ENCODE data around the gene TRIM40.

GRCh38 chr6:30131947-30132497, 3.9 kb upstream of the TRIM40 start:
- no peak for TF ChIP-seq POLR2A (IDR thresholded peaks at IDR 0.05)
- TF ChIP-seq CTCF (IDR thresholded peaks at IDR 0.05) = no peak
- no peak for TF ChIP-seq EP300 (IDR thresholded peaks at IDR 0.05)
